SK-N-SH (cell line): Measurements from ENCODE around the gene CD209.

Source experiments
- POLR2AphosphoS5 ChIP-seq: IDR thresholded peaks from 2 replicates; pipeline ENCODE4 v1.6.1; 2012; ENCODE audit warnings: low read depth, low read length
- REST ChIP-seq: IDR thresholded peaks from 2 replicates; pipeline ENCODE4 v1.6.1; 2012; ENCODE audit warnings: mild to moderate bottlenecking, low read depth, low read length, moderate library complexity
- USF2 ChIP-seq: fragments of 150-350 bp; IDR thresholded peaks from 2 replicates; pipeline ENCODE4 v1.6.1; 2017; ENCODE audit warnings: antibody characterized with exemption, low read length, low read depth, borderline replicate concordance
- TF ChIP-seq, protein P1 (sequence below): fragments of 200-600 bp; sonication (generic); IDR thresholded peaks from 2 replicates; pipeline ENCODE4 v1.6.1; 2017; ENCODE audit warnings: antibody characterized with exemption, mild to moderate bottlenecking, moderate library complexity

DNA sequence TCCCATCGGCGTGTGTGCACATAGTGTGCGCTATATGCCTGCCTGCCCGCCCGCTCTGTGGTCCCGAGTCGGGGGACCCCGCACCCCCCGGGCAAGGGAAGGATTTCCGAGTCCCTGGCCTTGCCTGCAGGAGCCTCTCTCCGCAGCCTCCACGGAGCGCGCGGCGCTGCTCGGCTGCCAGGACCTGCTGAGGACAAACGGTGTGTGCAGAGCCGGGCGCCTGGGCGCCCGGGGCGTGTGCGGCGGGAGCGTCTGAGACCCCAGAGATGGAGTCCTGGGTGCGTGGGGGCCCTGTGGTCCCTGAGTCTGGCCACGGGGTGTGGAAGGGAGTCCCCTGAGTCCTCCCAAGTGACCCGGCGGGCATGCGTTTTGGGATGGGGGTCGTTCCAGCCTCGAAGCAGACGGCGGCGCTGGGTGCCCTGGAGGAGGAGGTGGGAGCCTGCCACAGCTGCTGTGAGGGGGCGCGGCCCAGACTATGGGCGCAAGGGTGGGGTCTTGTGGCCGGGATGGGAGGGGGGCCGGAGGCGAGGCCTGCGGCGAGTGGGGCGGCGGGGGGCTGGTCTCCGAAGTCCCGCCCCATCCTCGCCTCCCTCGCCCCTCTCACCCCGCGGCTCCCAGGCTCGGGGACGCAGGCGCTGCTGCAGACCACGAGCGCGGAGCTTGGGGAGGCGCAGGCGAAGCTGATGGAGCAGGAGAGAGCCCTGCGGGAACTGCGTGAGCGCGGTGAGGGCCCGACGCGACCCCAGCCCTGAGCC is 41.0 kb upstream of the CD209 start:
- TF ChIP-seq POLR2AphosphoS5: no peak
- TF ChIP-seq REST: no peak
- TF ChIP-seq, protein P1, sequence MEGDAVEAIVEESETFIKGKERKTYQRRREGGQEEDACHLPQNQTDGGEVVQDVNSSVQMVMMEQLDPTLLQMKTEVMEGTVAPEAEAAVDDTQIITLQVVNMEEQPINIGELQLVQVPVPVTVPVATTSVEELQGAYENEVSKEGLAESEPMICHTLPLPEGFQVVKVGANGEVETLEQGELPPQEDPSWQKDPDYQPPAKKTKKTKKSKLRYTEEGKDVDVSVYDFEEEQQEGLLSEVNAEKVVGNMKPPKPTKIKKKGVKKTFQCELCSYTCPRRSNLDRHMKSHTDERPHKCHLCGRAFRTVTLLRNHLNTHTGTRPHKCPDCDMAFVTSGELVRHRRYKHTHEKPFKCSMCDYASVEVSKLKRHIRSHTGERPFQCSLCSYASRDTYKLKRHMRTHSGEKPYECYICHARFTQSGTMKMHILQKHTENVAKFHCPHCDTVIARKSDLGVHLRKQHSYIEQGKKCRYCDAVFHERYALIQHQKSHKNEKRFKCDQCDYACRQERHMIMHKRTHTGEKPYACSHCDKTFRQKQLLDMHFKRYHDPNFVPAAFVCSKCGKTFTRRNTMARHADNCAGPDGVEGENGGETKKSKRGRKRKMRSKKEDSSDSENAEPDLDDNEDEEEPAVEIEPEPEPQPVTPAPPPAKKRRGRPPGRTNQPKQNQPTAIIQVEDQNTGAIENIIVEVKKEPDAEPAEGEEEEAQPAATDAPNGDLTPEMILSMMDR: no peak
- no peak for TF ChIP-seq USF2
